ENCODE data around the gene YIF1A.

DNA sequence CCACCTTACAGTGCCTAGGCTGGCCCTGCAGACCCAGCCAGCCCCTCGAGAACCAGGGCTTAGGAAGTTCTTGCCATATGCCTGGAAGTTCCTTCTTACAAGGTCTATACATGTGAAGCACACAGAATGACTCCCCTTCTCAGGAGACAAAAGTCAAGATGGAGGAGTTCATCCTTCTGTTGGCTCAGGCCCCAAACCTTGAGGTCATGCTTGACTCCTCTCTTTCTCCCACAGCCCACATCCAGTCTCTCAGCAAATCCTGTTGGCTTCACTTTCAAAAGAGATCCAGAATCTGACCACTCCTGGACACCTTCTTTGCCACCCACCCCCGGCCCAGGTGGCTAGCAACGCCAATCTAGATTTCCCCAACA lies 29.6 kb upstream of the YIF1A start:
- TF ChIP-seq POLR2A (IDR thresholded peaks at IDR 0.05) (no peak), EP300 (IDR thresholded peaks at IDR 0.05) (no peak), POLR2AphosphoS5 (IDR thresholded peaks at IDR 0.05) (no peak)
- TF ChIP-seq, protein P1, sequence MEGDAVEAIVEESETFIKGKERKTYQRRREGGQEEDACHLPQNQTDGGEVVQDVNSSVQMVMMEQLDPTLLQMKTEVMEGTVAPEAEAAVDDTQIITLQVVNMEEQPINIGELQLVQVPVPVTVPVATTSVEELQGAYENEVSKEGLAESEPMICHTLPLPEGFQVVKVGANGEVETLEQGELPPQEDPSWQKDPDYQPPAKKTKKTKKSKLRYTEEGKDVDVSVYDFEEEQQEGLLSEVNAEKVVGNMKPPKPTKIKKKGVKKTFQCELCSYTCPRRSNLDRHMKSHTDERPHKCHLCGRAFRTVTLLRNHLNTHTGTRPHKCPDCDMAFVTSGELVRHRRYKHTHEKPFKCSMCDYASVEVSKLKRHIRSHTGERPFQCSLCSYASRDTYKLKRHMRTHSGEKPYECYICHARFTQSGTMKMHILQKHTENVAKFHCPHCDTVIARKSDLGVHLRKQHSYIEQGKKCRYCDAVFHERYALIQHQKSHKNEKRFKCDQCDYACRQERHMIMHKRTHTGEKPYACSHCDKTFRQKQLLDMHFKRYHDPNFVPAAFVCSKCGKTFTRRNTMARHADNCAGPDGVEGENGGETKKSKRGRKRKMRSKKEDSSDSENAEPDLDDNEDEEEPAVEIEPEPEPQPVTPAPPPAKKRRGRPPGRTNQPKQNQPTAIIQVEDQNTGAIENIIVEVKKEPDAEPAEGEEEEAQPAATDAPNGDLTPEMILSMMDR (IDR thresholded peaks at IDR 0.05) = no peak

Measured in stomach (tissue), 4 donors.